Thoracic aorta (tissue), 2 donors: Measurements from ENCODE around the gene CDRT4. TPM values are rescaled to one million over a fixed set of nuclear protein-coding genes. Genes with fewer than 3 reads are reported as not detected.

Experiments
- ATAC-seq: fragments of 150-250 bp; one replicate; pipeline ENCODE4 v1.8.0; 2017; ENCODE audit warnings: low read depth; ENCODE audit not compliant: insufficient number of reproducible peaks, low FRiP score
- DNase-seq: peaks from one replicate; pipeline ENCODE4 v3.0.0-alpha.2; 2020; ENCODE audit warnings: low spot score
- H3K27ac ChIP-seq, 2 donors: fragments of 200-600 bp; sonication (generic); 1 replicate in 1 of 2; 2 replicates in 1 of 2; pipeline ENCODE4 v1.5.1; 2016; ENCODE audit warnings: mild to moderate bottlenecking in 2 of 2, moderate library complexity in 2 of 2
- H3K27me3 ChIP-seq: fragments of 200-600 bp; sonication (generic); replicated peaks from 2 replicates; pipeline ENCODE4 v1.6.0; 2016; ENCODE audit warnings: mild to moderate bottlenecking; ENCODE audit not compliant: insufficient read depth
- H3K36me3 ChIP-seq: fragments of 200-600 bp; sonication (generic); one replicate; pipeline ENCODE4 v1.5.1; 2016
- H3K4me1 ChIP-seq, 2 donors: fragments of 200-600 bp; sonication (generic); 1 replicate in 1 of 2; 2 replicates in 1 of 2; pipeline versions ENCODE4 v1.5.1 to v1.6.0; 2016; ENCODE audit warnings: low read depth in 2 of 2, mild to moderate bottlenecking in 1 of 2; ENCODE audit not compliant: control insufficient read depth in 1 of 2
- H3K4me3 ChIP-seq: fragments of 200-600 bp; sonication (generic); 2 replicates; pipeline ENCODE4 v1.5.1; 2016; ENCODE audit warnings: mild to moderate bottlenecking
- H3K9me3 ChIP-seq: fragments of 200-600 bp; sonication (generic); 2 replicates; pipeline ENCODE4 v1.5.1; 2016
- total RNA-seq, 2 donors: library from RNA; depleted of rRNA; stranded (reverse); fragments of >200 nt; gene quantifications; one replicate each; pipeline versions ENCODE4 v1.1.0 to v1.2.3, GENCODE V29; 2016
- TF ChIP-seq, protein P1 (sequence below): fragments of 200-600 bp; sonication (generic); IDR thresholded peaks from one replicate; pipeline ENCODE4 v1.5.1; 2019; ENCODE audit warnings: antibody characterized with exemption

The CDRT4 gene
- total RNA-seq, 2 donors from 2014 or later, result 13.5 to 22.2 TPM

- Histone ChIP-seq H3K27ac (no peak overlapping the region), H3K9me3 (no peaks in the 10 kb centered on the region), H3K4me1 (no peaks in the 10 kb centered on the region), H3K27me3 (no peaks in the 10 kb centered on the region), H3K4me3 (no peak overlapping the region), H3K36me3 (no peaks in the 10 kb centered on the region)
- TF ChIP-seq, protein P1, sequence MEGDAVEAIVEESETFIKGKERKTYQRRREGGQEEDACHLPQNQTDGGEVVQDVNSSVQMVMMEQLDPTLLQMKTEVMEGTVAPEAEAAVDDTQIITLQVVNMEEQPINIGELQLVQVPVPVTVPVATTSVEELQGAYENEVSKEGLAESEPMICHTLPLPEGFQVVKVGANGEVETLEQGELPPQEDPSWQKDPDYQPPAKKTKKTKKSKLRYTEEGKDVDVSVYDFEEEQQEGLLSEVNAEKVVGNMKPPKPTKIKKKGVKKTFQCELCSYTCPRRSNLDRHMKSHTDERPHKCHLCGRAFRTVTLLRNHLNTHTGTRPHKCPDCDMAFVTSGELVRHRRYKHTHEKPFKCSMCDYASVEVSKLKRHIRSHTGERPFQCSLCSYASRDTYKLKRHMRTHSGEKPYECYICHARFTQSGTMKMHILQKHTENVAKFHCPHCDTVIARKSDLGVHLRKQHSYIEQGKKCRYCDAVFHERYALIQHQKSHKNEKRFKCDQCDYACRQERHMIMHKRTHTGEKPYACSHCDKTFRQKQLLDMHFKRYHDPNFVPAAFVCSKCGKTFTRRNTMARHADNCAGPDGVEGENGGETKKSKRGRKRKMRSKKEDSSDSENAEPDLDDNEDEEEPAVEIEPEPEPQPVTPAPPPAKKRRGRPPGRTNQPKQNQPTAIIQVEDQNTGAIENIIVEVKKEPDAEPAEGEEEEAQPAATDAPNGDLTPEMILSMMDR, result no peak
- ATAC-seq, result no peak
- DNase-seq, result no peak
Measured at GRCh38 chr17:15485045-15485444, 17.6 kb upstream of the CDRT4 start.

GRCh38 chr17:15483431-15483830, 16.0 kb upstream of the CDRT4 start:
- no peaks in the 10 kb centered on the region for H3K4me1 ChIP-seq
- DNase-seq, result no peak
- H3K27me3 ChIP-seq, result no peaks in the 10 kb centered on the region
- TF ChIP-seq, protein P1, result no peak
- H3K9me3 ChIP-seq, result no peaks in the 10 kb centered on the region
- no peak overlapping the region for H3K27ac ChIP-seq
- no peak for ATAC-seq
- H3K4me3 ChIP-seq, result no peak overlapping the region
- H3K36me3 ChIP-seq, result no peaks in the 10 kb centered on the region

DNA sequence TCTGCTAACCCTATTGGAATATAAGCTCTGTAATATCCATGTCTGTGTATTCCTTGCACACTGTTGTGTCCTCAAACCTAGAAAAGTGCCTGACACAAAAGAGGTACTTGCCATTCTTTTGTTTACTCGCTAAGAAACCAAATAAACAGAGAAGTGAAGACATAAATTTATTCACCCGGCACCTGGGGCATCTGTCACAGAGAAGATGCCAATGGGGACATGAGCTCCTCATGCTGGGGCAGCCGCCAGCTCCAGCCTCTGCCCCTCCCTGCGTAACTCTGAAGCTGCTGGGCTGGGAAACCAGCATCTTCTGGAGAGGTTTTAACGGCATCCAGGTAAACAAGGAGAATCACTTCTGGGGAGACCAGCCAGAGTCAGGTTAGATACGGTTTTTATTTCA, 15.1 kb upstream of the CDRT4 start:
- Histone ChIP-seq H3K9me3 (no peaks in the 10 kb centered on the region), H3K27ac (no peak overlapping the region), H3K27me3 (no peaks in the 10 kb centered on the region), H3K36me3 (no peaks in the 10 kb centered on the region), H3K4me3 (no peak overlapping the region), H3K4me1 (no peaks in the 10 kb centered on the region)
- ATAC-seq (no peak), DNase-seq (no peak)
- TF ChIP-seq, protein P1, result no peak

DNA sequence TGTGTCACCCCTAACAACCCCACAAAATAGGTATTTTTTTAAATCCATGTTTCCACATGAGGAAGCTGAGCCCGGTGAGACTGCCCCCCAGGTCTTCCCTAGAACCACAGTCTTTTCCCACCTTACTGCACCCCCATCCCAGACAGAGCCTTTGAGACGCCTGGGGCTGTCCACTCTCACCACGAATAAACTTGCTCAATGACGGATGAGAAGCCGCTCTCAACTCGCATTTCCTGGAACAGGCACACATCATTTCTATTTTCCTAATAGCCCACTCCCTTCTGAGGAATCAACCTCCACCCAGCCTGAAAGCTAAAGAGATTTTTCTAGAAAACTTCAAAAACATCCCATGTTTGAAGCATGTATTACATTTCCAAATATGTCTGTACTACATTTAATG, 14.1 kb upstream of the CDRT4 start:
- Histone ChIP-seq H3K27ac (no peak overlapping the region), H3K27me3 (no peaks in the 10 kb centered on the region), H3K4me1 (no peaks in the 10 kb centered on the region), H3K9me3 (no peaks in the 10 kb centered on the region), H3K36me3 (no peaks in the 10 kb centered on the region), H3K4me3 (no peak overlapping the region)
- TF ChIP-seq, protein P1, result no peak
- DNase-seq, result no peak
- no peak for ATAC-seq

GRCh38 chr17:15480204-15480603, 12.8 kb upstream of the CDRT4 start:
- Histone ChIP-seq H3K4me1 (no peaks in the 10 kb centered on the region), H3K27ac (no peak overlapping the region), H3K27me3 (no peaks in the 10 kb centered on the region), H3K36me3 (no peaks in the 10 kb centered on the region), H3K4me3 (no peak overlapping the region), H3K9me3 (no peaks in the 10 kb centered on the region)
- no peak for DNase-seq
- TF ChIP-seq, protein P1, result no peak
- ATAC-seq, result no peak
